ENCODE data around the gene GGTA1.
"Not testable (repeated sequence)": the region's sequence is repeated elsewhere in the genome, so short reads cannot be mapped to it uniquely, and the experiment has no call there.

Gene GGTA1

GRCh38 chr9:121498487-121499176 lies 1.0 kb downstream of the GGTA1 start:
- peak; percentile 35 for DNase-seq (ENCODE audit: low read depth)

- peak; percentile 49 for DNase-seq (ENCODE audit: low read depth)
Observed at GRCh38 chr9:121498150-121498486, 1.5 kb downstream of the GGTA1 start.

GRCh38 chr9:121495976-121496375 lies 3.7 kb downstream of the GGTA1 start:
- no peak for DNase-seq (ENCODE audit: low read depth)

- no peak for DNase-seq (ENCODE audit: low read depth)
Observed at GRCh38 chr9:121494192-121494591, 5.5 kb downstream of the GGTA1 start.

GRCh38 chr9:121491111-121491510 lies 8.5 kb downstream of the GGTA1 start:
- DNase-seq (ENCODE audit: low read depth) = no peak

- no peak for DNase-seq (ENCODE audit: low read depth)
Observed at GRCh38 chr9:121489344-121489743, 10.3 kb downstream of the GGTA1 start.

GRCh38 chr9:121486043-121486442 lies 13.6 kb downstream of the GGTA1 start:
- DNase-seq (ENCODE audit: low read depth) = no peak

GRCh38 chr9:121485623-121486022 lies 14.0 kb downstream of the GGTA1 start:
- no peak for DNase-seq (ENCODE audit: low read depth)

GRCh38 chr9:121484651-121485446 lies 14.8 kb downstream of the GGTA1 start:
- no peak for DNase-seq (ENCODE audit: low read depth)

- no peak for DNase-seq (ENCODE audit: low read depth)
Observed at GRCh38 chr9:121483473-121484031, 16.1 kb downstream of the GGTA1 start.

GRCh38 chr9:121483049-121483448 lies 16.6 kb downstream of the GGTA1 start:
- peak; percentile 3 for DNase-seq (ENCODE audit: low read depth)

GRCh38 chr9:121478816-121479676 lies 20.6 kb downstream of the GGTA1 start:
- no peak for DNase-seq (ENCODE audit: low read depth)

- DNase-seq (ENCODE audit: low read depth) = no peak
Observed at GRCh38 chr9:121476156-121476555, 23.5 kb downstream of the GGTA1 start.

GRCh38 chr9:121474231-121474947 lies 25.3 kb downstream of the GGTA1 start:
- no peak for DNase-seq (ENCODE audit: low read depth)

- DNase-seq (ENCODE audit: low read depth) = no peak
Observed at GRCh38 chr9:121473229-121473628, 26.4 kb downstream of the GGTA1 start.

GRCh38 chr9:121472446-121472845 lies 27.2 kb downstream of the GGTA1 start:
- DNase-seq (ENCODE audit: low read depth) = no peak

- DNase-seq (ENCODE audit: low read depth) = no peak
Observed at GRCh38 chr9:121466142-121466541, 33.5 kb downstream of the GGTA1 start.

GRCh38 chr9:121464968-121465367 lies 34.7 kb downstream of the GGTA1 start:
- no peak for DNase-seq (ENCODE audit: low read depth)

- no peak for DNase-seq (ENCODE audit: low read depth)
Observed at GRCh38 chr9:121463026-121463807, 36.4 kb downstream of the GGTA1 start.

GRCh38 chr9:121459513-121459912 lies 40.1 kb downstream of the GGTA1 start:
- DNase-seq (ENCODE audit: low read depth) = no peak

GRCh38 chr9:121458449-121458848 lies 41.2 kb downstream of the GGTA1 start:
- not testable (repeated sequence) for DNase-seq (ENCODE audit: low read depth)
